ENCODE data around the gene ZNF429.
"Not testable (repeated sequence)": the region's sequence is repeated elsewhere in the genome, so short reads cannot be mapped to it uniquely, and the experiment has no call there.

Gene ZNF429

GRCh38 chr19:21593502-21593901, 88.1 kb downstream of the ZNF429 start:
- no peak for DNase-seq

- no peak for DNase-seq
Observed at GRCh38 chr19:21593934-21594820, 88.8 kb downstream of the ZNF429 start.

- no peak for DNase-seq
Observed at GRCh38 chr19:21595185-21595584, 89.8 kb downstream of the ZNF429 start.

GRCh38 chr19:21602082-21602658, 96.8 kb downstream of the ZNF429 start:
- DNase-seq: no peak

GRCh38 chr19:21602659-21603430, 97.4 kb downstream of the ZNF429 start:
- DNase-seq: not testable (repeated sequence)

DNA sequence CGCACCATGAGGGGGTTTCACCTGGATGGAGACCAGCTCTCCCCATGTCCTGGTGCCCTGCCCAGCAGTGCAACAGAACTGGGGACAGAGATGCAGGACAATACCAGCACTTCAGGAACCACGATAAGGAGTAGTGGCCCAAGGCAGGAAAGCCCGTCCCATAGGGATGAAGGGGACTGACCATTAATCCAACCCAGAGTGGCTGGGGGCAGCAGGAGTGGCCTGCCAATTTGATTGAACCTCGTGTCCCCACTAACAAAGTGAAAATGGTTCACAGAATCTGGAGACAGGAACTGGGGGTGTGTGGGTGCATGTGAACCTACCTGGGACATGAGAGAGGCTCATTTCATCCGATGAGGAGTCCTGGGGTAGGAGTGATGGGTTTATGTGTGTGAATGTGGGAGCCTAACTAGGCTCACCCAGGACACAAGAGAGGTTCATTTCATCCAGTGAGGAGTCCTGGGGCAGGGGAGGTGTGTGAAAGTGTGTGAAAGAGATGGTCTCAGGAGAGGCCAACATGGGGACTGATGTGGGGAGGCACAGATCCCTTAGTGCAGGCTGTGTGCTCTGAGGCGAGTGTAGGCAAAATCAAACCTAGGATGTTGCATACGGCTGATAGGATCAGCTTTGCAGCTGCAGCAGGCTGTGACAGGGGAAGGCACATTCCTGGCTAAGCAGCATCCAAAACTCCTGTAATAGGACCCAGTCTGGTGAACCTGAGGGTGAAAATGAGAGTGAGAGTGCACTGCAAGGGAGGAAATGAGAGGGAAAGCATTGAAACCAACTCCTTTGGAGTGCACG, 98.2 kb downstream of the ZNF429 start:
- DNase-seq: no peak

DNA sequence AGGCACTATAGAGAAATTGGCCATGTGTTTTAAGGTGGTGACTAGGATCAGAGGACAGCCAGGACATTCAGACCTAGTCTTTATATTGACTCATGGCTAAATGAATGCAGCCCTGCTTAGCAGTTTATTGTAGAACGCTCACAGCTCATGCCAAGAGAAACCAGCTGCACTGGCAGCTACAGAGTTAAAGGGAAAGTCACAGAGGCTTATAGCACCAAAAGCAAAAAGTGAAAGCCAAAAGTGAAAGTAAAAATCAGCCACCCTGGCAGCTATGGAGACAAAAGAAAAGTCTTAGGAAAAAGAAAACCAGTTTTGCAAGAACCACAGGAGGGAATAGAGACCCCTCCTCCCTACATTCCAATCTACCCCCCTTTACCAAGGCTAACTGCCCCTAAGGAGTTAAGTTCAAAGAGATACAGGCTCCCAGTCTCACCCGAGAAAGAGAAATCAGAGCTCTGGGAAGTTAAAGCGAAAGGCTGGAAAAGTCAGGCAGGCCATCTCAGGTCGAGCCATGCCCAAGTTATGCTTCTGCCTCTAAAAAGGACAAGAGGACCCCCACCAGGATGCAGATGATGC, 99.0 kb downstream of the ZNF429 start:
- DNase-seq: no peak
